Natural killer cell (primary cell): ENCODE results near the gene FLVCR2. TPM values are rescaled to one million over a fixed set of nuclear protein-coding genes. Genes with fewer than 3 reads are reported as not detected.

Experiments
- ATAC-seq, 3 donors: fragments of 150-1000 bp in 2 of 3; fragments of 200-7000 bp in 1 of 3; cut with Tn5 transposase; 1 replicate in 1 of 3; 2 replicates in 2 of 3; pipeline ENCODE4 v1.10.0; 2021; ENCODE audit warnings: mild to moderate bottlenecking in 2 of 3, moderate library complexity in 2 of 3
- DNase-seq, 2 donors: peaks; one replicate each; pipeline versions ENCODE4 v3.0.0 to v3.0.0-alpha.2; 2013 to 2021; ENCODE audit warnings: mixed read lengths in 1 of 2
- H3K27ac ChIP-seq: one replicate; pipeline ENCODE4 v1.5.1; 2013; ENCODE audit warnings: mild to moderate bottlenecking, low read length
- H3K27me3 ChIP-seq: one replicate; pipeline ENCODE4 v1.6.1; 2013; ENCODE audit warnings: low read length; ENCODE audit not compliant: control insufficient read depth, insufficient read depth
- H3K36me3 ChIP-seq: one replicate; pipeline ENCODE4 v1.6.1; 2013; ENCODE audit warnings: low read length; ENCODE audit not compliant: control insufficient read depth, insufficient read depth
- H3K4me1 ChIP-seq: one replicate; pipeline ENCODE4 v1.6.1; 2013; ENCODE audit warnings: low read length; ENCODE audit not compliant: control insufficient read depth, insufficient read depth
- H3K4me3 ChIP-seq: one replicate; pipeline ENCODE4 v1.5.1; 2013; ENCODE audit warnings: low read length
- H3K9me3 ChIP-seq: one replicate; pipeline ENCODE4 v1.6.1; 2013; ENCODE audit warnings: low read length; ENCODE audit not compliant: control insufficient read depth, insufficient read depth
- H3K27ac Mint-ChIP-seq, 2 donors: one replicate each; pipeline ENCODE4 v1.8.0; 2022; ENCODE audit warnings: mild to moderate bottlenecking in 2 of 2, mixed read lengths in 2 of 2, moderate library complexity in 1 of 2
- H3K27me3 Mint-ChIP-seq, 2 donors: one replicate each; pipeline ENCODE4 v1.8.0; 2022; ENCODE audit warnings: low read depth in 2 of 2, mixed read lengths in 2 of 2
- H3K36me3 Mint-ChIP-seq: one replicate; pipeline ENCODE4 v1.8.0; 2022; ENCODE audit warnings: mixed read lengths
- H3K4me1 Mint-ChIP-seq, 2 donors: one replicate each; pipeline ENCODE4 v1.8.0; 2022; ENCODE audit warnings: mixed read lengths in 2 of 2
- H3K4me3 Mint-ChIP-seq: one replicate; pipeline ENCODE4 v1.8.0; 2022; ENCODE audit warnings: mild to moderate bottlenecking, moderate library complexity, mixed read lengths
- H3K9me3 Mint-ChIP-seq, 2 donors: one replicate each; pipeline ENCODE4 v1.8.0; 2022; ENCODE audit warnings: mixed read lengths in 2 of 2
- WGBS: methylation state at CpG from one replicate; pipeline ENCODE4 v1.1.7; 2013; ENCODE audit warnings: missing lambda C conversion rate; ENCODE audit not compliant: insufficient coverage; 5-methylcytosine and 5-hydroxymethylcytosine counted together
- intact Hi-C: fragments of 100-400 bp; cut with micrococcal nuclease; formaldehyde crosslinking; loops from one replicate; pipeline ENCODE4 v1.14.2; 2022
- total RNA-seq, 4 donors: library from RNA; stranded (reverse); fragments of 120-200 nt in 1 of 4; gene quantifications; one replicate each; pipeline versions ENCODE4 v1.2.3 to v1.2.4, GENCODE V29; 2013 to 2022
- TF ChIP-seq, protein P1 (sequence below): fragments of 200-600 bp; IDR thresholded peaks from one replicate; pipeline ENCODE4 v1.8.0; 2022; ENCODE audit warnings: antibody characterized with exemption

FLVCR2 gene
- total RNA-seq, 3 donors from 2014 or later (not counting 1 experiment from before 2014, with no cell fraction given), result 1.4 to 4.8 (median 2.1) TPM

- intact Hi-C loops, result no loop called here
These were observed 70.9 kb downstream of the FLVCR2 start for GRCh38 chr14:75649337-75649736.

GRCh38 chr14:75649773-75650172 is 71.4 kb downstream of the FLVCR2 start:
- H3K27me3 ChIP-seq, result no peaks in the 10 kb centered on the region
- 100% methylated on average over 1 of the region's 1 CpG for WGBS
- Mint-ChIP-seq H3K9me3 (no peaks in the 10 kb centered on the region), H3K36me3 (peaks cover 29% of the 10 kb centered on the region), H3K27me3 (no peaks in the 10 kb centered on the region), H3K4me1 (no peaks in the 10 kb centered on the region), H3K4me3 (no peak overlapping the region), H3K27ac (no peak overlapping the region)
- peaks cover 50% of the 10 kb centered on the region for H3K36me3 ChIP-seq
- no peak overlapping the region for H3K27ac ChIP-seq
- intact Hi-C loops, result no loop called here
- DNase-seq (no peak), ATAC-seq (no peak)
- TF ChIP-seq, protein P1, sequence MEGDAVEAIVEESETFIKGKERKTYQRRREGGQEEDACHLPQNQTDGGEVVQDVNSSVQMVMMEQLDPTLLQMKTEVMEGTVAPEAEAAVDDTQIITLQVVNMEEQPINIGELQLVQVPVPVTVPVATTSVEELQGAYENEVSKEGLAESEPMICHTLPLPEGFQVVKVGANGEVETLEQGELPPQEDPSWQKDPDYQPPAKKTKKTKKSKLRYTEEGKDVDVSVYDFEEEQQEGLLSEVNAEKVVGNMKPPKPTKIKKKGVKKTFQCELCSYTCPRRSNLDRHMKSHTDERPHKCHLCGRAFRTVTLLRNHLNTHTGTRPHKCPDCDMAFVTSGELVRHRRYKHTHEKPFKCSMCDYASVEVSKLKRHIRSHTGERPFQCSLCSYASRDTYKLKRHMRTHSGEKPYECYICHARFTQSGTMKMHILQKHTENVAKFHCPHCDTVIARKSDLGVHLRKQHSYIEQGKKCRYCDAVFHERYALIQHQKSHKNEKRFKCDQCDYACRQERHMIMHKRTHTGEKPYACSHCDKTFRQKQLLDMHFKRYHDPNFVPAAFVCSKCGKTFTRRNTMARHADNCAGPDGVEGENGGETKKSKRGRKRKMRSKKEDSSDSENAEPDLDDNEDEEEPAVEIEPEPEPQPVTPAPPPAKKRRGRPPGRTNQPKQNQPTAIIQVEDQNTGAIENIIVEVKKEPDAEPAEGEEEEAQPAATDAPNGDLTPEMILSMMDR, result no peak
- no peaks in the 10 kb centered on the region for H3K4me1 ChIP-seq
- H3K4me3 ChIP-seq, result no peak overlapping the region
- no peaks in the 10 kb centered on the region for H3K9me3 ChIP-seq

More at GRCh38 chr14:75649337-75649736, 70.9 kb downstream of the FLVCR2 start:
- no peak overlapping the region for H3K27ac Mint-ChIP-seq
- no peaks in the 10 kb centered on the region for H3K27me3 Mint-ChIP-seq
- WGBS, result 95% methylated on average over 1 of the region's 1 CpG
- H3K4me3 Mint-ChIP-seq, result no peak overlapping the region
- Histone ChIP-seq H3K9me3 (no peaks in the 10 kb centered on the region), H3K4me1 (no peaks in the 10 kb centered on the region), H3K4me3 (no peak overlapping the region), H3K27me3 (no peaks in the 10 kb centered on the region), H3K27ac (no peak overlapping the region), H3K36me3 (peaks cover 45% of the 10 kb centered on the region)
- DNase-seq (no peak), ATAC-seq (no peak)
- TF ChIP-seq, protein P1, result no peak
- H3K9me3 Mint-ChIP-seq, result no peaks in the 10 kb centered on the region
- H3K36me3 Mint-ChIP-seq, result peaks cover 29% of the 10 kb centered on the region
- no peaks in the 10 kb centered on the region for H3K4me1 Mint-ChIP-seq

GRCh38 chr14:75650253-75651058 is 72.0 kb downstream of the FLVCR2 start:
- peaks cover 29% of the 10 kb centered on the region for H3K36me3 Mint-ChIP-seq

More at GRCh38 chr14:75650253-75651058, 72.0 kb downstream of the FLVCR2 start:
- intact Hi-C loops, result no loop called here
- Mint-ChIP-seq H3K27me3 (no peaks in the 10 kb centered on the region), H3K27ac (no peak overlapping the region), H3K4me1 (no peaks in the 10 kb centered on the region), H3K9me3 (no peaks in the 10 kb centered on the region), H3K4me3 (no peak overlapping the region)
- Histone ChIP-seq H3K4me1 (no peaks in the 10 kb centered on the region), H3K4me3 (no peak overlapping the region), H3K36me3 (peaks cover 51% of the 10 kb centered on the region), H3K27me3 (no peaks in the 10 kb centered on the region), H3K9me3 (no peaks in the 10 kb centered on the region), H3K27ac (no peak overlapping the region)
- no peak for DNase-seq
- WGBS, result 95% methylated on average over 5 of the region's 5 CpGs
- TF ChIP-seq, protein P1, result no peak
- no peak for ATAC-seq
